Left ventricle myocardium inferior (tissue), 1 donor: ENCODE measurements around the gene RARA. TPM values are rescaled to one million over a fixed set of nuclear protein-coding genes. Genes with fewer than 3 reads are reported as not detected.

Experiments used
- DNase-seq: peaks from one replicate; pipeline ENCODE4 v3.0.0-alpha.2; 2020
- H3K27ac ChIP-seq: fragments of 200-600 bp; replicated peaks from 2 replicates; pipeline ENCODE4 v1.8.0; 2021
- H3K27me3 ChIP-seq: fragments of 200-600 bp; 2 replicates; pipeline ENCODE4 v1.8.0; 2021; ENCODE audit warnings: low read depth
- H3K36me3 ChIP-seq: fragments of 200-600 bp; 2 replicates; pipeline ENCODE4 v1.8.0; 2021
- H3K4me1 ChIP-seq: fragments of 200-600 bp; 2 replicates; pipeline ENCODE4 v1.8.0; 2021
- H3K4me3 ChIP-seq: fragments of 200-600 bp; 2 replicates; pipeline ENCODE4 v1.8.0; 2021; ENCODE audit warnings: mild to moderate bottlenecking, moderate library complexity
- H3K9me3 ChIP-seq: fragments of 200-600 bp; replicated peaks from 2 replicates; pipeline ENCODE4 v1.8.0; 2021
- CTCF ChIP-seq: fragments of 200-600 bp; IDR thresholded peaks from 2 replicates; pipeline ENCODE4 v1.8.0; 2021; ENCODE audit warnings: antibody characterized with exemption, mild to moderate bottlenecking, borderline replicate concordance
- intact Hi-C: fragments of 100-400 bp; cut with micrococcal nuclease; formaldehyde crosslinking; loops from one replicate; pipeline ENCODE4 v1.11.0; 2022
- total RNA-seq: library from RNA; stranded (reverse); fragmentation: NEBNext Ultra II Directional; extraction: Animal tissue kit (Norgen Biotek cat#: 25700); gene quantifications from one replicate; pipeline ENCODE4 v1.2.1, GENCODE V29; 2021
- donor health status: DM: no; HTN: yes; CAD: no; lungs with severe emphysema.

RARA gene
- total RNA-seq, 1 donor from 2014 or later = 17.1 TPM

- peak overlapping the region; percentile 56 for H3K27ac ChIP-seq
- DNase-seq = no peak
- intact Hi-C loops = no loop called here
Measured at GRCh38 chr17:40306395-40306794, 2.6 kb upstream of the RARA start.

GRCh38 chr17:40307001-40307730 lies 1.8 kb upstream of the RARA start:
- peaks cover 83% of the 10 kb centered on the region for H3K4me1 ChIP-seq
- peak overlapping the region; percentile 56 for H3K27ac ChIP-seq
- H3K4me3 ChIP-seq = no peak overlapping the region
- H3K36me3 ChIP-seq = no peaks in the 10 kb centered on the region
- no peak for DNase-seq
- no peaks in the 10 kb centered on the region for H3K27me3 ChIP-seq
- no peaks in the 10 kb centered on the region for H3K9me3 ChIP-seq
- intact Hi-C loops = no loop called here
- TF ChIP-seq CTCF = no peak

More at GRCh38 chr17:40306395-40306794, 2.6 kb upstream of the RARA start:
- no peaks in the 10 kb centered on the region for H3K27me3 ChIP-seq
- no peak overlapping the region for H3K4me3 ChIP-seq
- no peaks in the 10 kb centered on the region for H3K9me3 ChIP-seq
- H3K4me1 ChIP-seq = peaks cover 76% of the 10 kb centered on the region
- no peaks in the 10 kb centered on the region for H3K36me3 ChIP-seq
- TF ChIP-seq CTCF = no peak

- peaks cover 87% of the 10 kb centered on the region for H3K4me1 ChIP-seq
Measured at GRCh38 chr17:40307740-40308239, 1.2 kb upstream of the RARA start.

GRCh38 chr17:40309949-40310510 lies 1.1 kb downstream of the RARA start:
- Histone ChIP-seq H3K27ac (peak overlapping the region; percentile 90), H3K4me3 (peak overlapping the region; percentile 59), H3K9me3 (no peaks in the 10 kb centered on the region), H3K27me3 (no peaks in the 10 kb centered on the region), H3K36me3 (no peaks in the 10 kb centered on the region), H3K4me1 (peaks cover 89% of the 10 kb centered on the region)
- peak; percentile 28 for DNase-seq
- intact Hi-C loops = no loop called here
- TF ChIP-seq CTCF = no peak

More at GRCh38 chr17:40307740-40308239, 1.2 kb upstream of the RARA start:
- intact Hi-C loops = no loop called here
- TF ChIP-seq CTCF = no peak
- peak; percentile 12 for DNase-seq
- Histone ChIP-seq H3K9me3 (no peaks in the 10 kb centered on the region), H3K4me3 (no peak overlapping the region), H3K36me3 (no peaks in the 10 kb centered on the region), H3K27ac (peak overlapping the region; percentile 56), H3K27me3 (no peaks in the 10 kb centered on the region)

- Histone ChIP-seq H3K27me3 (no peaks in the 10 kb centered on the region), H3K36me3 (no peaks in the 10 kb centered on the region), H3K9me3 (no peaks in the 10 kb centered on the region), H3K4me3 (no peak overlapping the region), H3K4me1 (peaks cover 98% of the 10 kb centered on the region), H3K27ac (peak overlapping the region; percentile 90)
- peak; percentile 61 for DNase-seq
- intact Hi-C loops = no loop called here
- TF ChIP-seq CTCF = no peak
Measured at GRCh38 chr17:40310882-40311391, 2.0 kb downstream of the RARA start.
